ENCODE results near the gene ZNF343. TPM values are rescaled to one million over a fixed set of nuclear protein-coding genes. Genes with fewer than 3 reads are reported as not detected.

ZNF343 gene
- total RNA-seq, 1 experiment from 2014 or later, result 3.4 TPM

DNA sequence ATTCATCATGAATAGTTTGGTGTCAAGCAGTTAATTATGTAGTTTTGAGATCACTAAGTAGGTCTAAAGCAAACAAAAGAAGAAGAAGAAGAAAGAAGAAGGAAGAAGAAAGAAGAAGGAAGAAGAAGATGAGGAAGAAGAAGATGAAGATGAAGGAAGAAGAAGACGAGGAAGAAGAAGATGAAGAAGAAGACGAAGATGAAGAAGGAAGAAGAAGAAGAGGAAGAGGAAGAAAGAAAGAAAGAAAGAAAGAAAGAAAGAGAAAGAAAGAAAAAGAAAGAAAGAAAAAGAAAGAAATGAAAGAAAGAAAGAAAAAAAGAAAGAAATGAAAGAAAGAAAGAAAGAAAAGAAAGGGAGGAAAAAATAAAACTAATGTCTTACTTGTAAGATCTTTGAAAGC lies 36.9 kb upstream of the ZNF343 start:
- Mint-ChIP-seq H3K9me3 (no peaks in the 10 kb centered on the region), H3K4me3 (no peak overlapping the region), H3K27me3 (ENCODE audit: low read depth) (peaks cover 74% of the 10 kb centered on the region), H3K4me1 (no peaks in the 10 kb centered on the region), H3K36me3 (ENCODE audit: insufficient read depth in 1 of 3, low read depth in 3 of 3) (no peaks in the 10 kb centered on the region), H3K27ac (no peak overlapping the region)
- Histone ChIP-seq H3K27ac (ENCODE audit: insufficient read length, low read depth, low read length) (no peak overlapping the region), H2BK15ac (ENCODE audit: low read depth, low read length) (no peak overlapping the region), H3K56ac (ENCODE audit: insufficient read length, low read depth, low read length) (no peak overlapping the region), H2BK120ac (ENCODE audit: low read depth, low read length, poor library complexity, severe bottlenecking) (no peak overlapping the region), H2BK20ac (ENCODE audit: low read depth, low read length, poor library complexity, severe bottlenecking) (no peak overlapping the region), H4K8ac (replicated peaks; ENCODE audit: insufficient read length, low read depth, low read length) (no peak overlapping the region), H3K9me3 (ENCODE audit: control insufficient read depth, low read depth, low read length) (no peaks in the 10 kb centered on the region), H4K5ac (ENCODE audit: insufficient read length, low read depth, low read length) (no peak overlapping the region), H2BK12ac (ENCODE audit: insufficient read length, low read depth, low read length) (no peak overlapping the region), H3K23ac (ENCODE audit: insufficient read length, low read depth, low read length) (no peak overlapping the region), H3K9ac (ENCODE audit: extremely low read depth, insufficient read length, low read length) (no peak overlapping the region), H4K91ac (ENCODE audit: insufficient read length, low read depth, low read length) (no peak overlapping the region), H2AFZ (ENCODE audit: low read length) (no peak overlapping the region), H3K23me2 (ENCODE audit: insufficient read length, low read depth, low read length, poor library complexity, severe bottlenecking) (no peaks in the 10 kb centered on the region), H3K18ac (ENCODE audit: insufficient read length, low read depth, low read length) (no peak overlapping the region), H3K27me3 (ENCODE audit: insufficient read depth, low read length) (no peaks in the 10 kb centered on the region), H2AK5ac (ENCODE audit: insufficient read length, low read length) (no peak overlapping the region), H3K79me2 (ENCODE audit: insufficient read depth, low read length) (no peaks in the 10 kb centered on the region), H2BK5ac (ENCODE audit: insufficient read length, low read length) (no peak overlapping the region), H3K4me2 (ENCODE audit: insufficient read depth, insufficient read length, low read length) (no peak overlapping the region), H3K4me1 (ENCODE audit: insufficient read depth, low read length) (no peaks in the 10 kb centered on the region), H4K20me1 (ENCODE audit: control insufficient read depth, insufficient read depth, insufficient read length) (no peaks in the 10 kb centered on the region), H3T11ph (ENCODE audit: low read length) (no peak overlapping the region), H3K79me1 (ENCODE audit: insufficient read depth, low read depth, low read length, poor library complexity, severe bottlenecking) (no peaks in the 10 kb centered on the region), H3K4ac (ENCODE audit: low read depth, low read length) (no peak overlapping the region), H3K14ac (ENCODE audit: insufficient read depth, low read length) (no peak overlapping the region)
- TF ChIP-seq, protein P1, sequence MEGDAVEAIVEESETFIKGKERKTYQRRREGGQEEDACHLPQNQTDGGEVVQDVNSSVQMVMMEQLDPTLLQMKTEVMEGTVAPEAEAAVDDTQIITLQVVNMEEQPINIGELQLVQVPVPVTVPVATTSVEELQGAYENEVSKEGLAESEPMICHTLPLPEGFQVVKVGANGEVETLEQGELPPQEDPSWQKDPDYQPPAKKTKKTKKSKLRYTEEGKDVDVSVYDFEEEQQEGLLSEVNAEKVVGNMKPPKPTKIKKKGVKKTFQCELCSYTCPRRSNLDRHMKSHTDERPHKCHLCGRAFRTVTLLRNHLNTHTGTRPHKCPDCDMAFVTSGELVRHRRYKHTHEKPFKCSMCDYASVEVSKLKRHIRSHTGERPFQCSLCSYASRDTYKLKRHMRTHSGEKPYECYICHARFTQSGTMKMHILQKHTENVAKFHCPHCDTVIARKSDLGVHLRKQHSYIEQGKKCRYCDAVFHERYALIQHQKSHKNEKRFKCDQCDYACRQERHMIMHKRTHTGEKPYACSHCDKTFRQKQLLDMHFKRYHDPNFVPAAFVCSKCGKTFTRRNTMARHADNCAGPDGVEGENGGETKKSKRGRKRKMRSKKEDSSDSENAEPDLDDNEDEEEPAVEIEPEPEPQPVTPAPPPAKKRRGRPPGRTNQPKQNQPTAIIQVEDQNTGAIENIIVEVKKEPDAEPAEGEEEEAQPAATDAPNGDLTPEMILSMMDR (conservative IDR thresholded peaks at IDR 0.05), result no peak
- WGBS (ENCODE audit: extremely low coverage, insufficient read length, low lambda C conversion rate), result 96% methylated on average over 2 of the region's 2 CpGs
- no peak for DNase-seq
